Right lobe of liver (tissue), 4 donors: ENCODE measurements around the gene LRRC56.

Experiments
- POLR2A ChIP-seq: fragments of 450-650 bp; IDR thresholded peaks from one replicate; pipeline ENCODE4 v1.6.1; 2017; ENCODE audit warnings: antibody characterized with exemption, mild to moderate bottlenecking
- TF ChIP-seq, protein P1 (sequence below), 4 donors: fragments of 200-600 bp in 3 of 4; fragments of 450-650 bp in 1 of 4; IDR thresholded peaks; one replicate each; pipeline versions ENCODE4 v1.5.1 to v1.8.0; 2016 to 2022; ENCODE audit warnings: antibody characterized with exemption in 4 of 4, mild to moderate bottlenecking in 2 of 4
- donor health status: DM: no; HTN: no; CAD: no.
- donor health status: DM: no; HTN: no; CAD: no.
- donor health status: DM: no; HTN: yes; CAD: no.

- TF ChIP-seq POLR2A = no peak
- TF ChIP-seq, protein P1, sequence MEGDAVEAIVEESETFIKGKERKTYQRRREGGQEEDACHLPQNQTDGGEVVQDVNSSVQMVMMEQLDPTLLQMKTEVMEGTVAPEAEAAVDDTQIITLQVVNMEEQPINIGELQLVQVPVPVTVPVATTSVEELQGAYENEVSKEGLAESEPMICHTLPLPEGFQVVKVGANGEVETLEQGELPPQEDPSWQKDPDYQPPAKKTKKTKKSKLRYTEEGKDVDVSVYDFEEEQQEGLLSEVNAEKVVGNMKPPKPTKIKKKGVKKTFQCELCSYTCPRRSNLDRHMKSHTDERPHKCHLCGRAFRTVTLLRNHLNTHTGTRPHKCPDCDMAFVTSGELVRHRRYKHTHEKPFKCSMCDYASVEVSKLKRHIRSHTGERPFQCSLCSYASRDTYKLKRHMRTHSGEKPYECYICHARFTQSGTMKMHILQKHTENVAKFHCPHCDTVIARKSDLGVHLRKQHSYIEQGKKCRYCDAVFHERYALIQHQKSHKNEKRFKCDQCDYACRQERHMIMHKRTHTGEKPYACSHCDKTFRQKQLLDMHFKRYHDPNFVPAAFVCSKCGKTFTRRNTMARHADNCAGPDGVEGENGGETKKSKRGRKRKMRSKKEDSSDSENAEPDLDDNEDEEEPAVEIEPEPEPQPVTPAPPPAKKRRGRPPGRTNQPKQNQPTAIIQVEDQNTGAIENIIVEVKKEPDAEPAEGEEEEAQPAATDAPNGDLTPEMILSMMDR (IDR thresholded peaks at IDR 0.05) = no peak
These were observed 39.6 kb upstream of the LRRC56 start for GRCh38 chr11:497565-498296.
